Pulmonary artery endothelial cell (primary cell): ENCODE measurements around the gene DVL3. TPM values are rescaled to one million over a fixed set of nuclear protein-coding genes. Genes with fewer than 3 reads are reported as not detected.

Source experiments
- DNase-seq: peaks from one replicate; pipeline ENCODE4 v3.0.0-alpha.2; 2011; ENCODE audit warnings: low read depth, low spot score
- total RNA-seq: library from RNA; depleted of rRNA; stranded (reverse); fragments of >200 nt; gene quantifications from 2 replicates; pipeline ENCODE4 v1.2.3, GENCODE V29; 2014

Gene DVL3
- total RNA-seq, 1 donor from 2014 or later = 21.2 TPM

GRCh38 chr3:184211297-184211696, 56.1 kb downstream of the DVL3 start:
- no peak for DNase-seq

GRCh38 chr3:184211718-184212117, 56.5 kb downstream of the DVL3 start:
- no peak for DNase-seq

- no peak for DNase-seq
These were observed 63.6 kb downstream of the DVL3 start for GRCh38 chr3:184218814-184219213.

GRCh38 chr3:184222521-184222920, 67.3 kb downstream of the DVL3 start:
- DNase-seq = no peak

Other genes with a start within 250 kb of the DVL3 start
- 12.0 and 16.7 TPM in 2 replicates for gene ABCC5, start 137.5 kb upstream of the DVL3 start, total RNA-seq
- gene HTR3D, start 123.6 kb upstream of the DVL3 start, total RNA-seq = not detected in 2 replicates
- not detected in 2 replicates for gene HTR3C, start 102.3 kb upstream of the DVL3 start, total RNA-seq
- not detected in 2 replicates for gene HTR3E, start 58.3 kb upstream of the DVL3 start, total RNA-seq
- 41.0 and 53.0 TPM in 2 replicates for gene EIF2B5, start 20.0 kb upstream of the DVL3 start, total RNA-seq
- 413 and 506 TPM in 2 replicates for gene AP2M1, start 19.5 kb downstream of the DVL3 start, total RNA-seq
- 52.1 and 69.1 TPM in 2 replicates for gene ABCF3, start 30.8 kb downstream of the DVL3 start, total RNA-seq
- not detected in 2 replicates for gene VWA5B2, start 74.2 kb downstream of the DVL3 start, total RNA-seq
- 23.6 and 25.7 TPM in 2 replicates for gene ALG3, start 93.6 kb downstream of the DVL3 start, total RNA-seq
- gene EEF1AKMT4, start 94.3 kb downstream of the DVL3 start, total RNA-seq = 4.3 and 4.7 TPM in 2 replicates
- 0.07 TPM in 1 of 2 replicates, not detected in the other for gene CAMK2N2, start 106.2 kb downstream of the DVL3 start, total RNA-seq
- gene ECE2, start 120.6 kb downstream of the DVL3 start, total RNA-seq = not detected in 2 replicates
- gene PSMD2, start 143.9 kb downstream of the DVL3 start, total RNA-seq = 780 and 805 TPM in 2 replicates
- gene EIF4G1, start 159.2 kb downstream of the DVL3 start, total RNA-seq = 340 and 432 TPM in 2 replicates
- 40.4 and 44.6 TPM in 2 replicates for gene FAM131A, start 182.2 kb downstream of the DVL3 start, total RNA-seq
- gene CLCN2, start 206.2 kb downstream of the DVL3 start, total RNA-seq = 2.2 and 2.6 TPM in 2 replicates
- gene POLR2H, start 206.3 kb downstream of the DVL3 start, total RNA-seq = 106 and 115 TPM in 2 replicates
- gene THPO, start 222.8 kb downstream of the DVL3 start, total RNA-seq = 0.07 TPM in 1 of 2 replicates, not detected in the other
- gene CHRD, start 224.7 kb downstream of the DVL3 start, total RNA-seq = 0.11 and 0.20 TPM in 2 replicates